GM15510 (cell line): ENCODE results near the gene ASIC2.

Experiments
- POLR2A ChIP-seq: IDR thresholded peaks from 3 replicates; pipeline ENCODE4 v1.6.1; 2011; ENCODE audit warnings: borderline replicate concordance; ENCODE audit not compliant: insufficient read length; ENCODE audit errors: extremely low read depth

The ASIC2 gene

DNA sequence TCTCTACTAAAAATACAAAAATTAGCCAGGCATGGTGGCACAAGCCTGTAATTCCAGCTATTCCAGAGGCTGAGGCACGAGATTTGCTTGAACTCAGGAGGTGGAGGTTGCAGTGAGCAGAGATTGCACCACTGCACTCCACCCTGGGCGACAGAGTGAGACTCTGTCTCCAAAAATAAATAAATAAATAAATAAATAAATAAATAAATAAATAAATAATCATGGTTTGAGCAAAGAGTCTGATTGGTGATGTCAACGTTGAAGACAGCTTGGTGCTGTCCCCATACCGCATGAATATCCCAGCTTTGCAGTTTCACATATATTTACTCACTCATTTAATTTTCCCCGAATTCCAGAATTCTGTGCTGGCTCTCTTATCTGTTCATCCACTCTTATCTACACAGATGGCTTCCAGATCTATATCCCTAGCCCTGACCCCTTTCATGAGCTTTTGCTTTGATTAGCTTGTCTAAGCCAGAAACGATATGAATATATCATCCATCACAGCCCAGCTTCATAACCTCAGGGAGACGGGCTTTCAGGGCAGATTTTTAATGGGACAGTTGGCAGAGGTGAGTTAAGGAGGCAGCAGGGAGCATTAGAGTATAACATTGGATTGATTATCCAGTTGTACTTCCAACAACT, 210.4 kb downstream of the ASIC2 start:
- no peak for TF ChIP-seq POLR2A

DNA sequence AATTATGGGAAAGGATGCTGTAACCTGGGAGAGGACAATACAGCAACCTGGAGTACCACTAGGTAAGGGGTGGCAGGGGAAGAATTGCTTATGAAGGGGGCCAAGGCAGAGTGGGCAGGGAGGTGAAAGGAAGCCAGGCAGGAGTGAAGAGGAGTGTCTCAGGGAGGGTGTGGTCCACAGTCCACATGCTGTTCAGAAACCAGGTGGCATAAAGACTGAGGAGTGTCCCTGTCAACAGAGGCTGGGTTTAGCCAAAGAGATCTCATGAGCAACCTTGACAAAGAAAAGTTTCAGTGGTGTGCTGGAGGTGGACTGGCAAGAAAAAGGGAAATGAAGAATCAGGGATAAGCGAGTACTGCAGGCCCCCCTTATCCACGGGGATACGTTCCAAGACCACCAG, 213.0 kb downstream of the ASIC2 start:
- TF ChIP-seq POLR2A = no peak

DNA sequence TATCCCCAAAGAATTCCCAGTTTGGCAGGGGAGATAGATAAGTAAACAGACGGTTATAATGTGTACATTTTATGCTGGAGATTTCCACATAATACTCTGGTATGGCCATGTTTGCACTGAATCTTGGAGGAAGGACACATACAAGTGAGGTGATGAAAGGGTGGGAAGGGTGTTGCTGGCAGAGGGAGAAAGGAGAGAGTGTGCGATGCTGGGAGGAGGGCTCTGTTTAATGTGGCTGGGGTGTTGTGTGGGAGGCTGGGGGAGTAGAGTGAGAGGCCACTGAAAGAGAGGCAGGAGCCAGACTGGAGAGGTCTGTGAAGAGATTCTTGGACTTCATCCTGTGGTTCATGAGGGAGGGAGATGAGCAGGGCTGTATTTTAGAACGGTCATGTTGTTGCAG, 213.9 kb downstream of the ASIC2 start:
- no peak for TF ChIP-seq POLR2A

DNA sequence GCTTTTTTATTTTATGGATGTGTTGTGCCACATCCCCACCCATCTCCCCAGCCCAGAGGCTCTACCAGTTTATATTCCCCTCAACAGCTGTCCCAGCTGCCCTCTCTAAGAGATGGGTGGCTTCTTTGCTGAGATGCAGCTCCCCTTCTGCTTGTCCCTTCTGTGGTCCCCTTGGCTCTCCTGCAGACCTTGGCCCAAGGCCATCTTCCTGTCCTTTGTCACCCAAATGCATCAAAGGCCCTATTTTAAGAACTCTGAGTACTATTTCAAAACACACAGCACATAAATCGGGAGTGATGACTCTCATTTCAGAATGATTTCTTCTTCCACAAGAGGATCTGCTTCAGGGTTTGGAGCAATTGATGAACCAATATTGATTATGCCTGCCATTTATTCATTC, 216.1 kb downstream of the ASIC2 start:
- TF ChIP-seq POLR2A = no peak

DNA sequence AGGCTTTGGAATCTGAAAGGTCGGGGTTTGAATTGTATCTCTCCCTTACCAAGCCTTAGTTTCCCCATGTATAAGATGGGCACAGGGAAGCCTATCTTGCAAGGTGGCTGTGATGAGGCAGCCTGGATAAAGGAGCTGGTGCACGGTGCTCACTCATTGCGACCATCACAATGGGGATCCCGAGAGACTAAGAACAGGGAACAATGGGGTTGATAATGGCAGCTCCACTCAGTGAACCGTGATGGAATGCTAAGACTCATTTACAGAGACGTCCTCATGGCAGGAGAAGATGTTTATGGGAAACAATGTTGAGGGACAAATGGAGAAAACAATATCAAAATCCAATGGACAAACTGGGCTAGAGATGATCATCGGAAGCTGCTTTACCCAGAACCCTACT, 219.7 kb downstream of the ASIC2 start:
- no peak for TF ChIP-seq POLR2A

DNA sequence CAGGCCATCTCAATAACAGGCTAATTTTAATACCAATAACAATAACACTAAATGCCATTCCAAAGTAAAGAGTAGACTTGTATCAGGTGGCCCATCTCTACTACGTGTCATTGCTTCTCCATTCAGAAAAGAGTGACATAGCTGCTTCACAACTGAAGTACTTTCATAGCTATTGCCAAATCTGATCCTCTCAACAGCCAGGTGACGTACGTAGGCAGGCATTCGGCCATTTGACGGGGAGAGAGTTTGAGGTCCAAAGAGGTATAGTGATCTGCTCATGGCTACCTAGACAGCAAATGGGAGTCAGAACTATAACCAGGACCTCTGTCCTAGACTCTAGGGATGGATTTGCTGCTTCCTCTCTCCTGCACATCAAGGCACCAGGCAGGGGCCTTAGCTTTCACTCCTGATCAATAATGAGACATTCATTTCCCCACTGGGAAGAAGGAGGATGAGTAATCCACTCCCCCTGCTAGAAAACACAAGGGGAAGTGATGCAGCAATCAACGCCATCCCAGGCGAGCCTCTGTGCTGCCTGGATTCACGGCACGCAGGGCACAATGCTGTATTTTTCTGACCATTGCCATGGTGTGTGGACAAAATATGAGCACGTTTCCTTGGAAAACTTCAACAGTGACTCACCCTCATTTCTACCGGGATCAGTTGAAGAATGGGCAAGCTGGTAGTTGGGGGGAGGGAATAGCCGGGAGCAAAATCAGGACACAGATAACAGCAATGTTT, 220.5 kb downstream of the ASIC2 start:
- TF ChIP-seq POLR2A = no peak

DNA sequence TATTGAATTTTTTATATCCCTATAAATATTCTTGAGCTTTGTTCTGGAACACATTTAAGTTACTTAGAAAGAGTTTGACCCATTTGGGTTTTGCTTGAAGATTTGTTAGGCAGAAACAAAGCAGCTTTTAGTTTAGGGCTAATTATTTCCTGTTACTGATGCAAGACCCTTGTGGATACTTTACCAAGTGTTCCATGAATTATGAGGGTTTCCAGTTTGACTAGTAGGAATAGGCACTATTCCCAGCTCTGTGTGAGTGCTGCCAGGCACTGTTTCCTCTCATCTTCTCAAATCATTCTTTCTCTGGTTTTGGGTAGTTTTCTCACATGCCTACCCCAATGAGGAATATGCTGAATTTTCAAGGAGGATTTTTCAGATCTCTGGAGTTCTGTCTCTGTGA, 221.4 kb downstream of the ASIC2 start:
- TF ChIP-seq POLR2A = no peak

DNA sequence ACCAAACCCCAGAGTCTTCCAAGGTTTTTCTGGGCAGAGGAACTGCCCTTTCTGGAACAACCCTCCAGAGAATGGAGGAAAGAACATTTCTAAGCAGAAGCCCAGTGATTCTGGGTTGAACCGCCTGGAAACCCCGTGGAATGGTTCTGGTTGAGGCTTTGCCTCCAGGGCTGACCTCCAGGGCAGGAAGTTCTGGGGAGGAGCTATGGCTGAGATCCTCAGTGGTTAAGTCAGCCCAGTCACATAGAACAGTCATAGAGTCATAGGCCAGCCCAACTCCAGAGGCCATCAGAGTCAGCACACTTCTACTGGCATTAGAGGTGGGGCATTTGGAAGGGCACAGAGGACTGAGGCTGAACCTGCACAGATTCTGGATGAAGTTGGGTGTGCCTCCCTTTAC, 235.5 kb downstream of the ASIC2 start:
- no peak for TF ChIP-seq POLR2A

DNA sequence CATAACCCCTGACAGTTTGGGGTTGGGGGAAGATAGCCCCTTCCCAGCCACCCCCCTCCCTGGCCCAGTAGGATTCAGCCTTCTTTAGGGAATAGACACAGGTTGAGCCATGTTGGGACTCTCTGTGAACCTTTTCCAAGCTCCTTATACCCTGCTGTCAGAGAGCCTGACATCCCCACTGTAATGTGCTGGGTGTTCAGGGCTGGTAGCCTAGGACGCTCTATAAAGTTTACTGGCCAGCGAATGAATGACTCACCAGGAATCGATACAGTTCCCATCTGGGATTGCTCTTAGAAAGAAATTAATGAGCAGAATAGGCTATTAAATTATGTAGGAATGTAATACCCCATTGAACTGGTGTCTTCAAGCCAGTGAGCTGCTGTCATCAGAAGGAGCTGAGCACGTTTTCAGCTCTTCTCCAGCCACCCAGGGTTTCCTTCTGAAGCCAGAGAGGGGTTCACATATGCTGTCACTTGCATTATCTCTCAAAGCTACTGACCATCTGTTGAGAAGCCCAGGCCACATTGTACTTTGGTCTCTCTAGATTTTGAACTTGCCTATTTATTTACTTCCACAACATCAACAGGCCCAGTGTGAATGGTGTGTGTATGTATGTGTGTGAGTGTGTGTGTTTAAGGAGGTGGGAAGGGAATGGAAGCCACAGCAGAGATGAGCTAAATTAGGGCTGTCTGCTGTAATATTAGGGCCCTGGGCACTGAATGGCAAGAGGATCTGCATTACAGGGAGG, 236.5 kb downstream of the ASIC2 start:
- no peak for TF ChIP-seq POLR2A

DNA sequence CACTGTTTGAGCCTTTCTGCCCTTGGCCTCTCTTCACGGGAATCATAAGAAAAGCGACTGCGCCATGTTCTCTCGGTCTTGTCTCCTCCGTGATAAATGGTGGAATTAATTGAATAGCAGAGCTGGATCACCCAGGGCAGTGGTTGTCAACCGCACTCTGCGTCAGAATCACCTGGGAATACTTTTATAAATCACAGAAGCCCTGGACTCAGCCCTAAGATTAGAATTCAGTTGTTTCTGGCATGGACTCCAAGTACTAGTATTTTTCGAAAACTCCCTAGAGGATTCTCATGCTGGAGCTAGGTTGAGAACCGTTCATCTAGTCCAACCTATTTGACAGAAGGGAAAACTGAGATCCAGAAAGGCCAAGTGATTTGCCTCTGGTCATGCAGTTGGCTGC, 237.3 kb downstream of the ASIC2 start:
- TF ChIP-seq POLR2A = no peak

DNA sequence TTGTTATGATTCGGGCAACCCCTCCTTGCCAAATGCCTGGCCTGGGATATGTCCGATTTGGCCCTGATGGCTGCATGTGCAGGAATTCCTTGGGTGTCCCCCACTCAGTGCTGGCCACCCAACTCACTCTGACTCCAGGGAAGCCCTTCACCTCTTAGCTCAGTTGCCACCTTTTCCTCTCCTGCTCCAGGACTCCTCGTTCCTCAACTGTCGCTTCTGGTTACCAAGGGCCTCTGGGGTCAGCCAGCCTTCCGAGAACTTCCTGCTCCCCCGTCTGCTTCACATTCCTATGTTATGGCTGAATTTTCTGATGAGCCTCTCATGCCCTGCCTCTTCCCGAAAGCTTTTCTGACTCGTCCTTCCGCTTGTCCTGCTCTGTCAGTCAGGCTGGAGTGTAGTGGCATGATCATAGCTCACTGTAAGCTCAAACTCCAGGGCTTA, 237.9 kb downstream of the ASIC2 start:
- TF ChIP-seq POLR2A = no peak

DNA sequence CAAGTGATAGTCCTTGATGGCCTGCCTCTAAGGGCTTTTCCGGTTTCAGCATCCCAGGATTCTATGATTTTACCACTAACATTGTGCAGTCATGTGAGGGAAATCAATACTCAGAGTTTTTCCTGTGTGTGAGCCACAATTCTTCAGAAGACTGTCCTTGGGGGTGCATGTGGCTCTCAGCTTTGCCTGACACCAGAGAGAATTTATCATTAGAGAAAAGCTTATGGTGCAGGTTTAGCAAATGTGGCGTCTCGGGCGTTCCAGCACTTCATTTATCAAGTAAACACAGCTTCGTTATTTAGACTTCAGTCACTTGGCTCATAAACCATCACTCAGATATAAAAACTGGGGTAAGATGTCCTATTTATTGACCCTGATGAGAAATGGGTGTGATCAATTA, 238.7 kb downstream of the ASIC2 start:
- TF ChIP-seq POLR2A = no peak

DNA sequence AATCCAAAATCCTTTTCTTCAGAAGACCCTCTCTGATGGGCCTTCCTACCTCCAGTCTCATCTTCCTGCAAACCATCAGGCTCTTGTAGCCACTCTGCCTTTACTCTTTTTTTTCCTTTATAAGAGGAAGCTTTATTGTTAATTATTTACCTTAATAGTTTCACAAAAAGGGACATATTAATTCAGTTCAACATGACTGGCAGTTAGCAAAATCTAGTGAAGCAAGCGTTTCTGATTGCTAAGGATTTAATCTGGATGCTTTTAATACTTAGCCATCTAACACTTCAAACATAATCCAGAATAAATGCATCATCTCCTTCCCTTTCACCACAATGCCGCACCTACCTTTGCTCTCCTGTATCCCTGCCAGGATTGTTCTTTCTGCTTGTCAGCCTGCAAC, 239.4 kb downstream of the ASIC2 start:
- no peak for TF ChIP-seq POLR2A

DNA sequence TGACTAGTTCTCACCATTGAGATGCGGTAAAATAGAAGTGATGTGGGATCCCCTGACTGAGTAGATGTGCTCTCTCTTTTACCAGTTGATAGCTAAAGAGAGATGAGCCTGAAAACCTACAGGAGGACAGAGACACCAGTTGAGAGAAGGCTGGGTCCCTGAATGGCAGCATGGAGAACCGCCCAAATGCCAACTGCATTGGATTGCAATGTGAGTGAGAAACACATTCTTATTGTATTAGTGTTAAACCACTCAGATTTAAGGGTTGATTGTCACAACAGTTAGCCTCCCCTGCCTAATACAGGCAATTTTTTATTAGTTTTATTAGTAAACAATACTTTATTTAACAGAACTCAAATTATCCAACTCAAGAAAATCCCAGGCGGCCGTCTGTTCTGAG, 240.2 kb downstream of the ASIC2 start:
- no peak for TF ChIP-seq POLR2A

DNA sequence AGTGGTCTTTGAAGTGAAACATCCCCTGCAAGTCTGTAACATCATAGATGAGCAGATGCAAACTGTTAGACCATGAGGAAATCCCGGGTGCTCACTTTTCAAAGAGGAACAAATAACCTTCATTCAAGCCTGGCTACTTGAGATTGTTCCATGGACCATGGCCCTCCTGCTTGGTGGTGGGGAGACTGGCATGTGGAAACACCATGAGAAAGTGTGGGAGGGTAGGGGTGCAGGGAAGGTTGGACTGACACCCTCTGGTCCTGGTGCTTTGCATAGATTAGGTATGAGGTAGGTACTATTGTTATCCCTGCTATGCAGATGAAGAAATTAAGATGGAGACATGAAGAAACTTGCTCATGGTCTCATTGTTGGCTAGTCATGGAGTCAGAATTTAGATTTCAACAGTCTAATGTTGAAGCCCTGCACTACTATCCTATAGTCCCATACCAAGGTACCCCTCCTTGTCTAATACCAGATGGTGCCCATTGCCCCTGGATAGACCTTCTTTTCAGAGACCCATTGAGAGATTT, 242.4 kb downstream of the ASIC2 start:
- no peak for TF ChIP-seq POLR2A
